GM12891 (cell line): ENCODE data around the gene NRG2.
A peak's percentile ranks its signal among the peaks of the same experiment; 100 is the strongest.

Experiments
- DNase-seq: peaks from one replicate; pipeline ENCODE4 v3.0.0; 2011; ENCODE audit warnings: low spot score; ENCODE audit not compliant: insufficient read length
- FAIRE-seq: peaks from 2 replicates; lab custom pipeline; 2011; peaks lifted over from hg19 to GRCh38; lab: Jason Lieb, UNC
- PAX5 ChIP-seq: IDR thresholded peaks from 2 replicates; pipeline ENCODE4 v1.6.1; 2011; ENCODE audit warnings: low read length, moderate library complexity, mild to moderate bottlenecking; ENCODE audit not compliant: insufficient read depth, severe bottlenecking
- POLR2A ChIP-seq: IDR thresholded peaks from 2 replicates; pipeline ENCODE4 v1.6.1; 2011; ENCODE audit warnings: low read depth, low read length, control low read depth
- POLR2AphosphoS5 ChIP-seq: IDR thresholded peaks from 2 replicates; pipeline ENCODE4 v1.6.1; 2011; ENCODE audit warnings: low read depth, low read length, control low read depth
- POU2F2 ChIP-seq: IDR thresholded peaks from 2 replicates; pipeline ENCODE4 v1.6.1; 2011; ENCODE audit warnings: low read depth, mild to moderate bottlenecking, control low read depth, low read length, moderate library complexity
- SPI1 ChIP-seq: IDR thresholded peaks from 2 replicates; pipeline ENCODE4 v1.6.1; 2011; ENCODE audit warnings: low read depth, low read length, control low read depth
- TAF1 ChIP-seq: IDR thresholded peaks from 2 replicates; pipeline ENCODE4 v1.6.1; 2011; ENCODE audit warnings: low read depth, low read length, control low read depth

The NRG2 gene

DNA sequence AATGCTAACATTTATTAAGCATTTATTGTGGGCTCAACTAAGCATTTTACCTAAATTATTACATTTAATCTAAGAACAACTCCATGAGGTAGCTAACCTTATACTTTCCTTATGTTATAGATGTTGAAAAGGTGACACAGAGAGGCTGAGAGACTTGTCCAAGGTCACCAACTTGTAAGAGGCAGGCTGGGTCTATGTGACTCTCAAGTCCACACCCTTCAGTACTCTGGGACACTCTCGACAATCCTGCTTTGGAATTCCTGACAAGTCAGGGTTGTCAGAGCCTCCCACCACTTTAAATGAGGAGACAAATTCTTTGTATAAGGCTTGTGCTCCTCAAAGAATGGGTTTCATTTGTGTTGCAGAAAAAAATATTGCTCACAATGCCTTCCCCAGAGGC is 67.2 kb downstream of the NRG2 start:
- TF ChIP-seq POLR2A (no peak), SPI1 (no peak), POU2F2 (no peak), TAF1 (no peak), PAX5 (no peak), POLR2AphosphoS5 (no peak)
- FAIRE-seq, result no peak
- DNase-seq, result no peak

DNA sequence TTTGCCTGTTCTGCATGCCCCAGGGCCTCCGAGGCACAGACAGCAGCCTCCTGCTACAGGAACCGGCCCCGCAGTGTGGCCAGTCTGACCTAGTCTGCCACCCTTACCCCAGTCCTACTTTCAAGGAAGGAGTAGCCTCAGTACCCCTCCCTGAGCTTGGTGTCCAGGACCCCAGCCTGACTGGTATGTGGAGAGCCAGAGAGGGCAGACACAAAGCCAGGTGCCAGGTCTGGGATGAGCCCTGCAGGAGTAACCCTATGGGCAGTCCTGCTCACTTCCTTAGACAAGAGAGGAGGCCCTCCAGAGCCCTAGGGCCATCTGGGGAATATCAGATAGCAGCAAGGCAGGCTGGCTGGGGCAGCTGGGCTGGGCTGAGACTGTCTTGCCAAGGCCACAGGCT is 67.8 kb downstream of the NRG2 start:
- FAIRE-seq, result no peak
- no peak for DNase-seq
- TF ChIP-seq PAX5 (no peak), POLR2AphosphoS5 (no peak), POLR2A (no peak), TAF1 (no peak), SPI1 (no peak), POU2F2 (no peak)

GRCh38 chr5:139974661-139975060 is 68.4 kb downstream of the NRG2 start:
- TF ChIP-seq POLR2A (no peak), POLR2AphosphoS5 (no peak), SPI1 (no peak), POU2F2 (no peak), PAX5 (no peak), TAF1 (no peak)
- FAIRE-seq (no peak), DNase-seq (no peak)

DNA sequence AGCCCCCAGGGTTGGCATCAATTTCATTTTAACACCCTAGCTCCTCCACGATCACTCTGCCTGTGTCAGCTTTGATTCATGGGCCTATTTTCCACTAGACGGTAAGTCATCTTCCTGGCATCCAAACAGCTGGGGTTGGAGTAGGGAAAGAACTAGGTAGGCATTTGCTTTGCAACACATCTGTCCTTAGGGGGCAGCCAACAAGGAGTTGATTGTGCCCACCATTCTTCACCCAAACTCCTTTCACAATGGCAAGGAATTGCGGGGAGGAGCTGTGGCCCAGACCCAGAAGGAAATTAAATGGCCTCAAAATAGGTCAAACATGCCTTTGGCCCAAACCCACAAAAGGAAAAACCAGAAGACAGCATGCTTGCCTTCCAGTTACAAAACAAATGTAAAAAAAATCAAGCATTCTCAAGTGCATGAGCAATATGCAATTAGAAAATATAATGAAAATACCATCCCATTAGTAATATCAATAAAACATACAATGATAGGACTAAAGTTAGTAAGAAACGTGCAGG is 71.8 kb downstream of the NRG2 start:
- DNase-seq (no peak), FAIRE-seq (no peak)
- TF ChIP-seq POU2F2, result no peak
- no peak for TF ChIP-seq TAF1
- TF ChIP-seq POLR2AphosphoS5, result no peak
- TF ChIP-seq POLR2A, result no peak
- TF ChIP-seq SPI1, result no peak
- no peak for TF ChIP-seq PAX5

GRCh38 chr5:139969318-139969717 is 73.8 kb downstream of the NRG2 start:
- no peak for FAIRE-seq
- TF ChIP-seq TAF1, result no peak
- TF ChIP-seq POLR2A, result no peak
- no peak for TF ChIP-seq SPI1
- no peak for TF ChIP-seq POU2F2
- no peak for TF ChIP-seq PAX5
- no peak for TF ChIP-seq POLR2AphosphoS5
- DNase-seq, result no peak

DNA sequence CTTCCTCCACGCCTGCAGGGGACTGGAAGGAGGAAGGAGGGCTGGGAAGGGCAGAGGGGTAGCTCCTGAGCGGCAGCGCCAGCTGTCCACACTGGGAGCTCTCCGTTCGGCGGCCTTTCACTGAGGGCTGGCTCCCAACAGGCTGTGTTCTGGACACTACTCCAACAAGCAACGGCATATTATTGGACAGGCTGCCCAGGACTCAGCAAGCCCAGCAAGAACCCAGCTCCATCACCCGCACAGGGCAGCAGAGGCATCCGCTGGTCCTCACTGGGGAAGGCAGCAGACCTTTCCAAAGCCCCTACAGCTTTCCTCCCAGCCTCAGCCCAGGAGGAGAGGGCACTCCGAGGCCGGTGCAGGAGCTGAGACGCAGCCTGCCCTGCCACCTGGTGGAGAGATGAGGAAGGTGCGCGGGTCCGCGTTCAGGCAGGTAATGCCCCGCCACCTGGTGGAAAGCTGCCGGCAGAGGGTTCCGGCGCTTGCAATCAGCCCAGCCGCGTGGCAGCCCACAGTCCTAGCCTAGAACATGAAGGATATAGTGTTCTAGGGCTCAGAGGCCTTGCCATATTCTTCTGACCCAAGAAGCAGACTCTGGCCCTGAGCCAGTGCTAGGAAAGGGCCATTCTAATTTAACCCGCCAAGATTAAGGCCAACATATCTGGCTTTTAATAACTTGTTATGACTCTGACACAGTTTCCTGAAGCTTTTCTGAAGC is 74.4 kb downstream of the NRG2 start:
- FAIRE-seq, result peak; percentile 98
- peak; percentile 84 for DNase-seq
- TF ChIP-seq POU2F2 (peak; percentile 70), SPI1 (no peak), TAF1 (no peak)

- no peak for FAIRE-seq
- TF ChIP-seq PAX5, result no peak
These were observed 75.7 kb downstream of the NRG2 start for GRCh38 chr5:139967353-139967752.

DNA sequence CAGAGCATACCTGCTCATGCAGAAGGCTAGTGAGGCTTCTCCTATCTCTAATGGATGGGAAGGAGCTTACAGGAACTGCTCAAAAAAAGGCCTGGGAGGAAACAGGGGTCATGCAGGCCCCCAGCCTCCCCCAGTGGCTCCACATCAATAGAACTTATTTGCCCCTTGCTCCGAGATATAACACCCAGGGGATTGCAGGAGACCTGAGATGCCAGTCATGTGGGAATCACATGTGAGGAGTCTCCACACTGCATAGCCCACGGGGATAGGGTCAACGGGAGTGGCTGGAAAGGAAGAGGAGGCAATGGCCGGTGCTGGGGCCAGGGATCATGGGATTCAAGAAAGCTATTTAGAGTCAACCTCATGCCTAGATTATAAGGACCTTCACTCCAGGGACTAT is 76.2 kb downstream of the NRG2 start:
- no peak for TF ChIP-seq POLR2A
- no peak for FAIRE-seq
- DNase-seq, result no peak

More at GRCh38 chr5:139967353-139967752, 75.7 kb downstream of the NRG2 start:
- DNase-seq, result no peak

DNA sequence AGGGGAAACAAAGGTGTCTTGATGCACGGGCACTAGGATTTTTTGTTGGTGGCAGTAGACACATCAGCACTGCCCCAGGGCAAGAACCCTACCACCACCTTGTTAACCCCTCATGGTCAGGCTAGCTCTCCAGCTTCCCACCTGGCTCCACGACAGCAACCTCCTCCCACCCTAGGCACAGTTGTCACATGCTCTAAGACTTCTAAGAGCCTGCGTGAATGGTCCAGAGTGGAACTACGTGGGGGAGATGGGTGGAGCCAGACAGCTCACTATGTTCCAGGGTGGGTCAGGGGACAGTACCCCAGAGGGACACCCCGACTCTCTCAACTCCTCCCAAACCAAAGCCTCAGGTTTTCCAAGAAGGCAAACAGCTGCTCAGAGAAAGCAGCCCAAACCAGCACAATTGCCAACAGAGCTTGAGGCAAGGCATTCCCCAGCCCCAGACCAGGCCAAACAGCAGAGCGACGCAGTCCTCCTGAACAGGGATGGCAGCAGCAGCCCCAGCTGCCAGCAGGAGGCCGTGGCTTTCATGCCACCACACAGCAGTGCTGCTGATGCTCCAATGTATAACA is 78.0 kb downstream of the NRG2 start:
- DNase-seq (no peak), FAIRE-seq (no peak)
- no peak for TF ChIP-seq POLR2A
- no peak for TF ChIP-seq POLR2AphosphoS5
- TF ChIP-seq POU2F2, result no peak
- no peak for TF ChIP-seq TAF1
- no peak for TF ChIP-seq PAX5
- no peak for TF ChIP-seq SPI1

GRCh38 chr5:139964266-139964993 is 78.7 kb downstream of the NRG2 start:
- TF ChIP-seq SPI1 (no peak), POLR2A (no peak), TAF1 (no peak), PAX5 (no peak), POU2F2 (no peak), POLR2AphosphoS5 (no peak)
- FAIRE-seq (peak; percentile 65), DNase-seq (no peak)
